22Rv1 (cell line): ENCODE results near the gene LENG8.

Experiments
- CTCF ChIP-seq: fragments of 450-650 bp; IDR thresholded peaks from 2 replicates; pipeline ENCODE4 v1.5.1; 2017; ENCODE audit warnings: mild to moderate bottlenecking
- ZFX ChIP-seq: fragments of 450-650 bp; IDR thresholded peaks from 2 replicates; pipeline ENCODE4 v1.6.1; 2017; ENCODE audit warnings: antibody characterized with exemption, borderline replicate concordance

GRCh38 chr19:54407780-54408179 is 41.2 kb upstream of the LENG8 start:
- TF ChIP-seq CTCF: no peak
- TF ChIP-seq ZFX: no peak
